NOMO-1 treated with dmso at 0.1 percent for 144 hours (cell line): Measurements from ENCODE around the gene IFRD2.
"Not testable (repeated sequence)": the region's sequence is repeated elsewhere in the genome, so short reads cannot be mapped to it uniquely, and the experiment has no call there.

Source experiments
- DNase-seq: peaks from one replicate; lab custom pipeline; 2025; ENCODE audit not compliant: unreplicated experiment; lab: John Stamatoyannopoulos, UW

The IFRD2 gene

DNA sequence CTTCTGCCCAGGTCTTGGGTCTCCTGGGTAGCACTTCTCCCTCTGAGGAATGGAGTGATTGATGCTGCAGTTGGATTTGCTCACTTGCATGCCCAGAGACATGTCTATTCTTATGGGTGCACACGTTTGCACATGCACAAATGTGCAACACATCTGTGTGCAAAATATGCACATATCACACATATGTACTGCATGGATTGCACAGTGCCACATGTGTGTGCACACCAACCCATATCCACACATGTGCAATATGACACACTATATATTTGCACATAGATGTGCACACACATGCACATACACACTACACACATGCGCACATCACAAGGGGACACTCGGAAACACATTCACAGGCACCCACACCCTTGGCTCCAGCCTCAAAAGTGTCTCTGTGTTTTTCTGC is 24.0 kb downstream of the IFRD2 start:
- no peak for DNase-seq

DNA sequence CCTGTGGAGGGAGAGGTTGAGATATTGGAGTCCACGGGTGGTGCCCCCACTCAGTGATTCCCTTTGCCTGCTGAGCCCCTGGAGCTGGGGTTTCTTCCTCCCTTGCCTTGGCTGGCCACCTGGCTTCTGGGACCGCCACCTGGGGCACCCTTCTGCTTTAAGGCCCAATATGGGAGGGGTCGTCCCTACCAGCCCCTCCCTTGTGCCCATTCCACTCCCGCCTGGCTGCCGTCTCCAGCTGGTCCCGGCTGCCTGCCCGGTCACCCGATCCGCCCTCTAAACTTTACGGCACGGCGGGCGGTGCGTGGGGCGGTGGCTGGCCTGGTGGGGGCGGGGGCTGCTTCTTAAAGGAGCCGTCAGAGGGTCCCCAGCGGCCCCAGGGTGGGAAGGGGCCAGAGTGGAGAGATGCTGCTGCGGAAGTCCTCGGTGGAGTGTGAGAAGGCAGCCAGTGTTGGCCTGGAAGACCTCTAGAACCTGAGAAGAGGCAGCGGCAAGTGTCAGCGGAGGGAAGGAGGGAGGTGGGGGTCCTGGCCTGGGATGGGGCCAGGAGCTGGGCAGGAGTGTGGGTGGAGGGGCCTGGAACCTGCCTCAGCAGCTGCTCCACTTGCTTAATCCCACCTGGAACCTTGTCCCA is 24.8 kb downstream of the IFRD2 start:
- DNase-seq, result no peak

DNA sequence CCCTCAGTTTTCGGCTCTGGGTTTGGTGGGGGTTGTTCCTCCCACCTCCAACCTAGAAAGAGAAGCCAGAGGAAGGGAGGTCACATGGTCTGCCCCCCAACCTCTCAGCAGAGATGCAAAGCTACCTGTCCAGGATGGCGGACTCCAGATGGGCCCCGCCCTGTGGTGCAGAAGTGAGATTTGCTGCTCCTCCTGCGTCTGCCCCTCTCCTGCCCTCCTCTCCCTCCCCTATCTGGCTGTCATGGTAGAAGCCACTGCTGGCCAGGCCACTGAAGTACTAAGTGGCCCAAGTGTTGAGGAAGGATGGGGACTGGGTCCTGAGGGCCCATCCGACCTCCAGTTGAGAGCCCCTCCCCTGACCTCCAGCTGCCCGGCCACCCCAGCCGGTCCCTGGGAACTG is 25.4 kb downstream of the IFRD2 start:
- no peak for DNase-seq

DNA sequence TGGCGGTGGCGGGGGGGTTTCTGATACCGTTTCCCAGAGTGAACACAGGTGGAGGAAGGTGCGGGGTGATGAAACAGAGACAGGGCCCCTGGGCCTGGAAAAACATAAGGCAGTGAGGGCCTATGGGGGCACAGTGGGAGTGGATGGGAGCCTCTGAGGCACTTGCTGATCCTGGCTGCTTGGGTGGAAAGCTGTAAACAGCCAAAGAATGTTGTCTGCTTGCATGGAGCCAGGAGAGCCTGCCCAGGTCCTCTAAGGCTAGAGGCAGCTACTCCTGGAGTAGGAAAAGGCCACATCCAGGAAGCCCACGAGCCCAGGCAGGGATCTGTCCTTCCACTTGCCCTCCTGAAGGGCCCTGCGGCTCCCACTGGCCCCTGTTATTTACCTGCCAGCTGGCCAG is 26.2 kb downstream of the IFRD2 start:
- no peak for DNase-seq

DNA sequence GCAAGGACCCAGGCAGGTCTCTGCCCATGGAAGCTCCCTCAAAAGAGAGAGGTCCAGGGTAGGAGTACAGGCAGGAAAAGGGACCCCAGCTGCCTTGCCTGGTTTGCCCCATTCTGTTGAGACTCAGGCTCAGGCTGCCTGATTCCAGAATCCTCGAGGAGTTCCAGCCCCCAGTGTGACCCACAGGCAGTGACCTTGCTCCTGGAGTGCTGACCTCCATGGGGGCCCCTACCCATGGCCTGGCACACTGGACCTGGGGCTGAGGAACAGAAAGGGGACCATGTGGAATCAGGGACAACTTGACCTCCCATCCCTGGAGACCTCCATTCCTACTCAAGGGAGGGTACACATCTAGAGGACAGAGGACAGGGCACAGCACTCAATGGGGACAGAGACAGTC is 26.7 kb downstream of the IFRD2 start:
- DNase-seq, result no peak

DNA sequence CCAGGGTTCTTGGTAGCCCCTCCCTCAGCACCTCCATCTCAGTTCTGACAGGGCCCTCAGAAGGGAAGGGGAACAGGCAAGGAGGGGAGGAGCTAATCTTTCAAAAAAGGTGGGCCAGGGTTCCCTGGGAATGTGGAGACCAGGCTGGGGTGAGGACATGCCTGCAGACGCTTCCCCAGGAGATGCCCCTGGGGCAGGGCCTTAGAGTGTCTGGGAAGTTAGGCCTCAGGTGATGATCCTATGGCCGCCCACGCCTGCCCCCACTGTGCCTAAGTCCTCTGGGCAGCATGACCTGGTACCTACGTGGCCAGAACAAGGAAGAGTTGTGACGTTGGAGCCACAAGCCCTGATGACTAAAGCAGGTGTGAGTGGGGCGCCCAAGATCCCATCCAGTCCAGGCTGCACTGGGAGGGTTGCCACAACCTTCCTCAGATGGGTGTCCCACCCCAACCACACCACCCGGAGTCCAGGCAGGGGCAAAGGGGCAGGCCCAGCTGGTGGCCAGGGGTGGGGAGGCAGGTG is 27.2 kb downstream of the IFRD2 start:
- DNase-seq, result no peak

DNA sequence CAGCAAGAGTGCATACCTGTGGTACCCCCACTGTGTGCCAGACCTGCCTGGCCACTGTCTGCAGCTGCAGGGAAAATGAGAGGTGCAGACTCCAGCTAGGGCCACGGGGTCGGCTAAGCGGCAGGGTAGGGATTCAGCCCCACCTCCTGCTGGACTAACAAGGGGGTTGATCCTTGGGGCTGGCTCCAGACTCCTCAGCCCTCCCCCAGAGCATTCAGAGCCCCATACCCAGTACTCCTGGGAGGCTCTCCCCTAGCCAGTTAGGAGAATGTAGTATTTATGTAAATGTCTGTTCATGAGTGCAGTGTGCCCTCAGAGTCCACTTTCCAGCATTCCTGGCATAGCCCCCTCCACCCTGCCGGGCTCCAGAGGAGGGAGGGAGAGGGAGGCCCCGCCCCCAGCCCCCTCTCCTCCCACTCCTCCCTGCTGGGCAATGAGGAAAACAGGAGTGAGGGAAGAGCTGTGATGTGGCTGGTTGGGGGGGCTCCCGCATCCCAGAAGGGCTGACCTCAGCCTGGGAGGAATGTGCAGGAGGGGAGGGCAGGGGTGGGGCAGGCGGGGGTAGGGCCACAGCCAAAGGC is 27.8 kb downstream of the IFRD2 start:
- no peak for DNase-seq

DNA sequence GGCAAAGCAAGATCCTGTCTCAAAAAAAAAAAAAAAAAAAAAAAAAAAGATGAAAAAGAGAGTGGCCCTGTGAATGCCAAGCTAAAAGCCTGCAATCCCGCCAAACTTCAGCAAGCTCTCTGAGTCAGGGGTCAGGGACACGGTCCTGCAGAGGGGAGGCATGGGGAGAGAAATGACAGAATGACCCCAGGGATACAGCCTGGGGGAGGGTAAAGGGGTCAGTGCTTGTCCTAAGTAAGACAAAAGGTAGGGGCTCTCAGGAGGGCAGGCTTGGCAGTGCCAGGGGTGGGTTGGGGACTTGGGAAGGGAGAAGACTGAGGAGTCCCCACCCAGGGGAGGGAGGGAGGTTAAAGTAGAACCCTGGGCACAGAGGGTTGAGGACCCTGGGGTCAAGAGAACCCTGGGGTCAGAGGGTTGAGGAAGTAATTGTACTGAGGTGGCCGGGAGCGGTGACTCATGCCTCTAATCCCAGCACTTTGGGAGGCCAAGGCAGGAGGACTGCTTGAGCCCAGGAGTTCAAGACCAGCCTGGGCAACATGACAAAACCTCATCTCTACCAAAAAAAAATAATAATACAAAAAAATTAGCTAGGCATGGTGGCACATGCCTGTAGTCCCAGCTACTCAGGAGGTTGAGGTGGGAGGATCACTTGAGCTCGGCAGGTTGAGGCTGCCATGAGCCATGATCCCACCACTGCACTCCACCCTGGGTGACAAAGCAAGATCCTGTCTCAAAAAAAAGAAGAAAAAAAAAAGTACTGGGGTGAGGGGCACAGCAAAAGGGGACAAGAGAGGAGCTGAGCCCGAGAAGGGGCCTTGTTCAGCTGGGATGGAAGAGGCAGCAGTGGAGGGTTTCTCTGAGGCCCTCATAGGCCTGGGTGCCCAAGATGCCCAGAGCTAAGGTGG is 28.5 kb downstream of the IFRD2 start:
- no peak for DNase-seq

DNA sequence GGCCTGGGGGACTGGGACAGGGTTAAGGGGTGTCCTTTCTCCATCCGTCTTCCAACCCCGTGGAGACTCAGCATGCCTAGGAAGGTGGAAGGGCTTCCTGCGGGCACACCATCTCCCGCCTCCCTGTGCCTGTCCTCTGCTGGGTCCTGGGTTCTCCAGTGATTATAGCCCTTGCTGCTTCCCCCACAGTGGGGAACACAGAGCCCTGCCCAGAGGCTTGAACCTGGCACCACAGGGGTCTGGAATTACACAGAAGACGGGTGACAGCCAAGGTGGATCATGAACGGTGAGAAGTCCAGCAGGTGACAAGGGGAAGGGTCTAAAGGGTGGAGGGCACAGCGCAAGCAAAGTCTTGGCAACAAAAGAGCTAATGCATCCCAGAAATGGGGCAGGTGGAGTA is 29.5 kb downstream of the IFRD2 start:
- DNase-seq, result no peak

DNA sequence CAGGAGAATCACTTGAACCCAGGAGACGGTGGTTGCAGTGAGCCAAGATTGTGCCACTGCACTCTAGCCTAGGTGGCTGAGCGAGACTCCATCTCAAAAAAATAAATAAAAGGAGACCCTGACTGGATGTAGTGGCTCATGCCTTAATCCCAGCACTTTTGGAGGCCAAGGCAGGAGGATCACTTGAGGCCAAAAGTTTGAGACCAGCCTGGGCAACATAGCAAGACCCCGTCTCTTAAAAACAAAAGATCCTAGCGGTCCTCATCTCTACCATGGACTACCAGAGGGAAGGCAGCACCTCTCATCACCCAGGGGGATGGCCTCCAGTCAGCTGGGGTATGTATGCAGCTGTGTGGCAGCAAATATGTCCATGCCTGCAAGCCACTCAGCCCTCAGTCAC is 30.0 kb downstream of the IFRD2 start:
- not testable (repeated sequence) for DNase-seq

DNA sequence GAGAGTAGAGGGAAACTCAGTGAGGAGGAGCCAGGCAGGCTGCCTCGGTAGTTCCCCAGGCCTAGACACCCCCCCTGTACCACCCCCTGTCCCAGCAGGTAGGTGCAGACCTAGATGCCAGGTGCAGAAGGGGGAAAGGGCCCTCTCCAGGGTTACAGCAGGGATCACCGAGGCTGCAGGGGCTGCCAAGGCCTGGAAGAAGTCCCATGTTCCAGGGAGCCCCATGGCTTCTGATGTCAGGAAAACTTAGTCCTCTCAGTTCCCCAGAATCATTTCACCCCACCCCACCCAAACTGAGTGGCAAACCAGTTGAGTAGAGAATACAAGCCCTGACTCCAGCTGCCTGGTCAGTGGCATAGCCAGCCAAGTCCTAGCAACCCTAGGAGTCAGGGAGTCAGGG is 30.7 kb downstream of the IFRD2 start:
- no peak for DNase-seq

DNA sequence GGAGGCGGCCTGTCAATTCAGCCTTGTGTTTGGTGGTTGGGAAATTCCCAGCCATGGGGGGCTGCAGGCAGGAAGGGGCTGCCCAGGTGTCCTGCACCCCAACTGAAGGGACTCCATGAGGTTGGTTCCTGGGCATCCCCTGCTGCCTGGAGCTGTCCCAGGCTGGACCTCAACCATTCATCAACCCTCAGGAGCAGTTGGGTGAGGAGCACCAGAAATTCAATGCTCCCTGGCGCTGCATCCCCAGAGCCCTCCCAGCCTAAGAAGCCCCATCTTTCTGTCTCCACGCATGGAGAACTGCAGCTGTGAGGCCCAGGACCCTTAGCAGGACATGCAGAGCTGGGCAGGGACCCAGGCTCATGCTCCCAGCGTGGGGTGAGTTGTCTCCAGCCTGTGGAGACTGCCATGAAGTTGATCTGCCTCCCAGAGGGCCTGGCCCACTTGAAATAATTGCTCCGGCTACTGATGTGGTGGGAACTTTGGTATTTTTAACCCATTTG is 31.2 kb downstream of the IFRD2 start:
- DNase-seq, result no peak

DNA sequence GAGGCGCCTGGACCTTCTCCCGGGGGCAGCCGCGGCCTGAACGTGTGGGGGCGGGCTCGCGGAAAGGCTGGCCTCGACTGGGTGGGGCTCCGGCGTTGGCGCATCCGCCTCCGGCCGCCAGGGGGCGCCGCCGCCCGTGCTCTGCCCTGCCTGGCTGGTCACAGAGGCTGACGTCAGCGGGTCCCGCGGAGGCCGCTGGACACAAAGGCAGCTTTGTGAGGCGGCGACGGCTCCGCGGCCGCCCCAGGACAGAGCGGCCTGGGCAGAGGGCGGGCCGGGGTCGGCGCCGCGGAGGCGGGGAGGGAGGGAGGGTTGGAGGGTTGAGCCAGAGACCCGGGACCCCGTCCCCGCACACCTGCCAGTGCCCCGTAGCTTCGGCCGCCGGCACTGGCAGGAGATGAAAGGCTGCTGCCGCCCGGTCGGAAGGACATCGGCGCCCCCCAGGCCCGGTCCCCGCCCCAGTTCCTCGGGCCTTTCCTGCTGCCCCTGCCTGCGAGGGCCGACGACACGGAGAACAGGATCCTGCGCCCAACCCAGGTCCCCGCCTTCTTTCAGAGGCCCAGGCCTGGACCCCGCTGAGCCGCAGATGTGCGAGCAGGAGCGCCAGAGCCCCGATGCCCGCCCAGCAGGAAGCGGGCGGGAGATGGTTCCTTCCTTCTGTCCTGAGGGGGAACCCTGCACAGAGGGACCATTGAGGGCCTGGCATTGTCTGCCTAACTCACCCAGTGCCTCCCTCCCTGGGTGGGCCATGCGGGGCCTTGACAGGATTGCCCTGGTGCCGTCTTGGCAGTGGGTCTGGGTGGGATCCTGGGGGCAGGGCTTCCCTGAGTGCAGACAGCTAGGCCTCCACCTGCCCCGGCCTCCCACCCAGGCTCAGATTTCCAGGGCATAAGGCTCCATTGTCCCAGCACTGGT is 31.9 kb downstream of the IFRD2 start:
- DNase-seq, result peak; percentile 64

DNA sequence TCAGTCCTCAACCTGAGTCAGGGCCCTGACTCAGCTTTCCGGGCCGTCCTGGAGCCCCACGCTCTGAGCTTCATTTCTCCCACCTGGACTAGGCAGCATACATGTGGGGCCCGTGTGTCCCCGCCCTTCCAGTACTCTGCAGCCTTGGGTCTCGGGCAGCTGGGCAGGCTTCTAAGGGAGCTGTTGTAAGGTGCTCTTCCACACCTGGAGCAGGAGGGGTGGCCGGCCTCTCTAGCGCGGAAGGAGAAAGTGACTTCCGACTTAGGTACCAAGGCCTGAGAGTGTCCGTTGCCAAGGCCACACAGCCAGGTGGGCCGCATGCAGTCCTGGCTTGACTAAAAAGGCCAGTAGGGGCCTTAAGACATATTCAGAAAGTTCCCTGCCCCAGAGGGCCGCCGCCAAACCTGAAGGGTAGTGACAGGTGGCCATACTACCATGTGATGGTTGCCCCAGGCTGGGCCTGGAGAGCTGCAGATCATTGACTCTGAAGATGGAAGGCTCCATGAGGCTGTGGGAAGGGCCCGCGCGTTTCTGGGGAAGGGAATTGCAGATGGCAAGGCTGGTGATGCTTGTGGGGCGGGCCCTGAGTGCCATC is 32.7 kb downstream of the IFRD2 start:
- no peak for DNase-seq

DNA sequence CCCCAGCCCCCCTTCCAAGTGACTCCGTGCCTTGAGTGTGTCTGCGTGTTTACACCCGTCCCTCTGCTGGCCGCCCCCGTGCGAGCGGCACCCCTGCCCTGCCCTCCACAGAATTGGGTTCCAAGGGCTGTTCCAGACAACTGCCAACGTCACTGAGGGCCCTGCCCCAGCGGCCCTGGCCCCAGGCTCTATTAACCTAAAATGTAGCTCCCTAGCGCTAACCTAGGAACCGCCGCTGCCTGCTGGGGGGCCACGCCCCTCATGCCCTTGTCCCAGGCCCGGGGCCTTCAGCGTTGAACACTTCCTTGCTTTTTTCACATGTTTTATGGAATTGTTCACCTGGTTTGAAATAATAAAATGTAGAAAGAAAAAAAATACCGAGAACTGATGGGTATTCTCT is 33.2 kb downstream of the IFRD2 start:
- no peak for DNase-seq

DNA sequence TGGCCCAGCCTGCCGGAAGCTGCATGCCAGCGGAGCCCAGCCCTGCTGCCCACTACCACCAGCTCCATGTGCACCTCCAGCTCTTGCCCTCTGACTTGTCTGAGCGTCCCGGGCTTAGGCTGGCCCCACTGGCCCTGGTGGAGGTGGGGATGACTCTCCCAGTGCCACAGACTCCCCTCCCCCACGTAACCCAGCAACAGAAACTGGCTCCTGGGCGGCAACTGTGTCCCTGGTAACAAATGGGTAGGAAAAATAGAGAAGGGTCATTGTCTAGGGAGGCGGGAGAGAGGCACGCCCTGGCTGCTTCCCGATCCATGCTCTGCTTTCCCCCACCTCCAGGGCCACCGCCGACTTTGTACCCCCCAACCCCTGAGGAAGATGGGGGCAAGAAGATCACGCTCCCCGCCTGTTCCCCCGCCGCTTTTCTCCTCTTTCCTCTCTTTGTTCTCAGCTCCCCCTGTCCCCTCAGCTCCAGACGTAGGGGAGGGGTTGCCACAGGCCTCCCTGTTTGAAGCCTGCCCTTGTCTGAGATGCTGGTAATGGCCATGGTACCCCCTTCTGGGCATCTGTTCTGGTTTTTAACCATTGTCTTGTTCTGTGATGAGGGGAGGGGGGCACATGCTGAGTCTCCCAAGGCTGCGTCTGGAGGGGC is 34.1 kb downstream of the IFRD2 start:
- no peak for DNase-seq

DNA sequence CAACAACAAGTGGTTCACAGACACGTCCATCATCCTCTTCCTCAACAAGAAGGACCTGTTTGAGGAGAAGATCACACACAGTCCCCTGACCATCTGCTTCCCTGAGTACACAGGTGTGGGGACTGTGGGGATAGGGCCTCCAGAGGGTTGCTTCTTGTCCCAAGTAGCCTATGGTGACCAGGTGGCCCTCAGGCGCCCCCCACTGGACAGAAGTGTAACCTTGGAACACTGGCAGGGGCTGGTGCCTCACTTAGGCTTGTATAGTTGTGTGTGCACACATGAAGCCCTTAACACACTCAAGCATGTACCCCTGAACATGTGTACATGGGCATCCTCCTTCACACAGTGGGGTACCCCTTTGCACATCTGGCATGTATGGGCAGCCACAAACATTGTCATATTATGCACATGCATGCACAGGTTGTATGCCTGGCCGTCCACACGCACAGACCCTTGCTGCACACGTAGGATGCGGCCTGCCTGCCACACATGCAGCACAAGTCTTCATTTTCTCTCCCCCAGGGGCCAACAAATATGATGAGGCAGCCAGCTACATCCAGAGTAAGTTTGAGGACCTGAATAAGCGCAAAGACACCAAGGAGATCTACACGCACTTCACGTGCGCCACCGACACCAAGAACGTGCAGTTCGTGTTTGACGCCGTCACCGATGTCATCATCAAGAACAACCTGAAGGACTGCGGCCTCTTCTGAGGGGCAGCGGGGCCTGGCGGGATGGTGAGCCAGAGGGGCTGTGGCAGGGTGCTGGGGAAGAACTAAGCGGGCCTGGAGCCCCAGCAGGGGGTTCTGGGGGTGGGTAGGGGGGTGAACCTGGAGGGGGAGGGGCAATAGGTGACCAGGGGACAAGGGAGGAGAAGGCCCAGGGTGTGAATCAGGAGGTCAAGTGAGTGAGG is 35.0 kb downstream of the IFRD2 start:
- no peak for DNase-seq

DNA sequence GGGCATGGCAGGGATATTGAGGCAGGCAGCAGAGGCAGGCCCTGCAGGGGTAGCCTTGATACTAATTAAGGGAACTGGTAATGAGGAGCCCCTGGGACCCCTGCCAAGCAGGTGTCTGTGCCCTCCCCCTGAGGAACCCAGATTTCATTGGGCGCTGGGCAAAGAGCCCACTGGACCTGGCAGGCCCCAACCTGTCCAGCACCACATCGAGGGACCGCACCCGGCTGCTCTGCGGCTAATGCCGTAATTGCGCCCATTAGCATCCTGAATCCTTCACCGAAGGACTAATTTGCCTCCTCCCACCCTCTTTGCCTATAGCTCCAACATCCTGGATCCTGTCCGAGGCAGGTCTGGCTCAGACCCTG is 37.0 kb downstream of the IFRD2 start:
- no peak for DNase-seq
